K562 (cell line): ENCODE data around the gene GALNT15. TPM values are rescaled to one million over a fixed set of nuclear protein-coding genes. Genes with fewer than 3 reads are reported as not detected.

ENCODE experiments used
- ATF1 ChIP-seq, 2 experiments: fragments of 450-650 bp in 1 of 2; IDR thresholded peaks; 2 replicates each; pipeline ENCODE4 v1.6.1; 2016; ENCODE audit warnings: missing compliant biosample characterization in 1 of 2, missing genetic modification characterization in 1 of 2
- CUX1 ChIP-seq: fragments of 200-800 bp; sonication (Bioruptor generic); IDR thresholded peaks from 2 replicates; pipeline ENCODE4 v1.6.1; 2016; ENCODE audit warnings: missing genetic modification characterization, missing compliant biosample characterization
- FOXA3 ChIP-seq, 2 experiments: fragments of 450-650 bp in 1 of 2; sonication (generic) in 1 of 2; formaldehyde crosslinking; IDR thresholded peaks in 1 of 2; conservative IDR thresholded peaks in 1 of 2; 2 replicates each; pipeline versions ENCODE4 v1.4.0 to v1.8.0; 2020 to 2022; ENCODE audit warnings: mild to moderate bottlenecking in 2 of 2, missing genetic modification reagents in 1 of 2
- KLF13 ChIP-seq: fragments of 450-650 bp; IDR thresholded peaks from 2 replicates; pipeline ENCODE4 v1.6.1; 2016; ENCODE audit warnings: missing genetic modification characterization, low read depth, mild to moderate bottlenecking, missing compliant biosample characterization, moderate library complexity, borderline replicate concordance
- MECOM ChIP-seq: fragments of 250-450 bp; sonication (Bioruptor Pico); IDR thresholded peaks from 2 replicates; pipeline ENCODE4 v1.8.0; 2022; ENCODE audit warnings: inconsistent platforms
- MLLT1 ChIP-seq, 2 experiments: fragments of 450-650 bp; IDR thresholded peaks; 2 replicates each; pipeline ENCODE4 v1.6.1; 2016
- MYC ChIP-seq, 2 experiments: fragments of 250-450 bp in 1 of 2; sonication (Bioruptor Pico) in 1 of 2; IDR thresholded peaks; 2 replicates each; pipeline versions ENCODE4 v1.5.1 to v1.6.1; 2012 to 2021; ENCODE audit warnings: low read depth in 2 of 2, borderline replicate concordance in 1 of 2, improper control_type of control experiment in 1 of 2, low read length in 1 of 2, mild to moderate bottlenecking in 1 of 2, moderate library complexity in 1 of 2
- PML ChIP-seq: IDR thresholded peaks from 2 replicates; pipeline ENCODE4 v1.6.1; 2012; ENCODE audit warnings: low read length, inconsistent platforms
- VEZF1 ChIP-seq: fragments of 200-800 bp; sonication (Bioruptor generic); IDR thresholded peaks from 2 replicates; pipeline ENCODE4 v1.6.1; 2017; ENCODE audit warnings: missing genetic modification characterization, missing compliant biosample characterization
- ZBED1 ChIP-seq: IDR thresholded peaks from 2 replicates; pipeline ENCODE4 v1.6.1; 2014
- ZFPM2 ChIP-seq: fragments of 250-450 bp; sonication (Bioruptor Pico); IDR thresholded peaks from 2 replicates; pipeline ENCODE4 v1.5.1; 2022; ENCODE audit warnings: mild to moderate bottlenecking
- ZMIZ1 ChIP-seq, 2 experiments: fragments of 150-350 bp in 1 of 2; IDR thresholded peaks; 2 replicates each; pipeline ENCODE4 v1.6.1; 2012 to 2016; ENCODE audit warnings: low read depth in 2 of 2, low read length in 2 of 2, mild to moderate bottlenecking in 1 of 2, moderate library complexity in 1 of 2
- ZNF347 ChIP-seq: fragments of 450-650 bp; formaldehyde crosslinking; IDR thresholded peaks from 2 replicates; pipeline ENCODE4 v1.4.0; 2020; ENCODE audit warnings: low read depth, mild to moderate bottlenecking, moderate library complexity
- ZNF699 ChIP-seq: fragments of 250-450 bp; sonication (Bioruptor Pico); IDR thresholded peaks from 2 replicates; pipeline ENCODE4 v1.8.0; 2021; ENCODE audit warnings: mild to moderate bottlenecking, moderate library complexity; ENCODE audit not compliant: insufficient replicate concordance
- polyA plus RNA-seq, 8 experiments: library from polyadenylated mRNA; depleted of rRNA in 4 of 8; stranded (reverse) in 5 of 8; unstranded in 3 of 8; fragments of >200 nt; fragmentation: Nextera tagmentation in 2 of 8; fragmentation: Illumina TruSeq in 1 of 8; extraction: Ambion mirVana in 2 of 8; extraction: Trizol in 1 of 8; gene quantifications; 2 replicates each; pipeline versions ENCODE4 v1.2.1 to v1.2.3, GENCODE V29; 2011 to 2014; ENCODE audit warnings: inconsistent platforms in 1 of 8, missing spikeins in 1 of 8
- total RNA-seq, 7 experiments: library from RNA; depleted of rRNA in 6 of 7; stranded (reverse); fragments of >200 nt in 6 of 7; fragmentation: Illumina TruSeq in 2 of 7; extraction: Trizol in 2 of 7; gene quantifications; 2 replicates each; pipeline versions ENCODE4 v1.2.1 to v1.2.3, GENCODE V29; 2011 to 2021; ENCODE audit warnings: low replicate concordance in 1 of 7

GALNT15 gene
- total and polyA plus RNA-seq, 9 of the 15 experiments (the other 6 are each of a cell fraction or from before 2014, with no cell fraction given): not detected

- TF ChIP-seq CUX1 (CRISPR knock-in tag) (no peak), VEZF1 (peak; percentile 11), ZMIZ1 (IDR thresholded peaks at IDR 0.05; ENCODE audit: low read depth in 2 of 2, low read length in 2 of 2) (no peak; a peak in 1 of 4 replicates), KLF13 (tag) (peak; percentile 7; the same call in 1 of the 2 replicates), ZBED1 (no peak; the same call in 1 of the 2 replicates), ATF1 (CRISPR knock-in tag; IDR thresholded peaks at IDR 0.05) (peak; percentile 99), ATF1 (tag; IDR thresholded peaks at IDR 0.05) (peak; percentile 100), ZNF699 (no peak), ZFPM2 (CRISPR knock-in tag) (no peak), MYC (IDR thresholded peaks at IDR 0.05; ENCODE audit: low read depth, low read length) (peak; percentile 87), MYC (CRISPR knock-in tag; IDR thresholded peaks at IDR 0.05; ENCODE audit: borderline replicate concordance, low read depth) (no peak), MECOM (CRISPR knock-in tag) (no peak), PML (peak; percentile 57), FOXA3 (CRISPR knock-in tag; conservative IDR thresholded peaks at IDR 0.05 in 1 of 2, IDR thresholded peaks at IDR 0.05 in 1 of 2) (peak in 1 of 2 experiments; percentile 54; a peak in 1 of 4 replicates), ZNF347 (no peak), MLLT1 (IDR thresholded peaks at IDR 0.05) (peak in 1 of 2 experiments; percentile 70; a peak in 2 of 4 replicates)
Measured at GRCh38 chr3:16264708-16265454, 90.4 kb downstream of the GALNT15 start, which contains the start of the genes DPH3 and OXNAD1 (continued).
